Activated gamma-delta T cell treated with anti-CD3 and anti-CD28 coated beads, Interleukin-2, amount 50 U/mL, for 16 hours (primary cell): Measurements from ENCODE around the gene PHF12.
A peak's percentile ranks its signal among the peaks of the same experiment; 100 is the strongest.
"Not testable (repeated sequence)": the region's sequence is repeated elsewhere in the genome, so short reads cannot be mapped to it uniquely, and the experiment has no call there.

Source experiments
- DNase-seq: peaks from one replicate; pipeline ENCODE4 v3.0.0-alpha.2; 2020; ENCODE audit warnings: low read depth

The PHF12 gene

DNA sequence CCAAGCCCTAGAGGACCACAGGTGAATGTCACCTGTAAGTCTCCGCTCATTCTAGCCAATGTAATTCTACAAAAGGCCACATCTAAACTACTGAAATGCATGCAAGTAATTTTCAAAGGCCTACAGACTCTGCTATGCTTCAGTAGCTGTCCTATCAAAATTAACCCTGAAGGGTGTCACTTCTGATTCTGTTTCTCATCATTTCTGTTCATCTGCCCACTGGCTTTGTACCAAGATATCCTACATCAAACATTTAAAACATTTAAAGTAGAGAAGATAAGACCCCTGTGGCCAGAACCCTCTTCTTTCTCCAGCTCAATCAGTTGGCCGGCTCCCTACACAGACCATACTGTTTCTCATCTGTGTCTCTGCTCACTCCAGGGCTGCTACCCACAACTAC, 21.5 kb downstream of the PHF12 start:
- no peak for DNase-seq

- no peak for DNase-seq
Measured at GRCh38 chr17:28928061-28928460, 23.3 kb downstream of the PHF12 start.

DNA sequence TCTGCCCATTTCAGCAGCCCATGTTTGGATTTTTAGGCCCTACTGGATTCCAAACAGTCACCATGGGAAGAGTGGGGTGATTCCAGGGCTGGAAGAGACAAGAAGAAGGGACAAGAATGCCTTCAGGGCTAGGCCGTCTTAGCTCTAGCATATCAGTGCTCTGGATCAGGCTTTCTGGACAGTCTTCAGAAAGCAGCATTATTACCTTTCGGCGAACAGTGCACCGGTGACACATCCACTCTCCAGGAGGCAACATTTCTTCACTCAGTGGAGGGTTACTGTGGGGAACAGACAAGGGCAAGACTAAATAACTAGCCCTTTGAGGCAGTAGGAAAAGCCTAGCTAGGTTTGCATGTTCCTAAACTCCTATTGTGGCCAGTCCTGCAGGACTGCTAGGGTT, 24.5 kb downstream of the PHF12 start:
- DNase-seq = no peak

- no peak for DNase-seq
Measured at GRCh38 chr17:28926366-28926765, 25.0 kb downstream of the PHF12 start.

GRCh38 chr17:28925912-28926365, 25.4 kb downstream of the PHF12 start:
- DNase-seq = peak; percentile 38

DNA sequence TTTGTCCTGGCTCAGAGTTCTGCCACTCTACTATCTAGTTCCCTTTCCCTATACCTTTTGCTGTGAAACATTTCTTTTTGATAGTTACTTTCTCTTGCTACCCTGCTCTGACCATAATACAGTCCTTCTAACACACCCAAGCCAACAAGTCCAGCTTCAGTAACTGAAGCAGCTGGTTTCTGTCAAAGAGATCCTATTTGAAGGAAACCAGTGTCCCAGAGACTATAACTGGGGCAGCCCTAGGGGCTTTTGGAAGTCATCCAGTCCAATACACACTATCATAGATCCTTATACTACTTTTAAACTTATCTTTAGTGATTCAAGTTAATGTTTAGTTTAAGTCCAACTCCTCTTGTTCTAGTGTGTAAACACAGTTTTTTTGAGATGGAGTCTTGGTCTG, 31.1 kb downstream of the PHF12 start:
- DNase-seq = no peak

- DNase-seq = no peak
Measured at GRCh38 chr17:28918295-28918694, 33.0 kb downstream of the PHF12 start.

DNA sequence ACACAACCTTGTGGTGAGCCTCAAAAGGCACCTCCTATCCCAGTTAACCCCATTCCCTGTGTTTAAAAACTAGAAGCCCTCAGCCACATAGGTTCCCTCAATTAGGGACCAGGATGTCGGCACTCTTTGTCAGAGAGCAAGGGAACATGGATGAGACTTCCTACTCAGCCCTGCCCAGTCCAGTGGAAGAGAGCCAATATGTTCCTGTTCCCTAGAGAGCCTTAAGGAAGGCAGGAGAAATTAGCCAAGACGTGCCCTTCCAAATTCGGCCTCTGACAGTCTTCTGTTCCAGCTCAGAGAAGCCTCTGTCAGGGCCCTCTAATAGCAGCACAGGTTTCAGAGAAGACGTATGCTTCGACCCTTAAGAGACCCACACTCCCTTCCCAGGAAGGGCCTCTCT, 33.9 kb downstream of the PHF12 start:
- no peak for DNase-seq

- no peak for DNase-seq
Measured at GRCh38 chr17:28917029-28917428, 34.3 kb downstream of the PHF12 start.

DNA sequence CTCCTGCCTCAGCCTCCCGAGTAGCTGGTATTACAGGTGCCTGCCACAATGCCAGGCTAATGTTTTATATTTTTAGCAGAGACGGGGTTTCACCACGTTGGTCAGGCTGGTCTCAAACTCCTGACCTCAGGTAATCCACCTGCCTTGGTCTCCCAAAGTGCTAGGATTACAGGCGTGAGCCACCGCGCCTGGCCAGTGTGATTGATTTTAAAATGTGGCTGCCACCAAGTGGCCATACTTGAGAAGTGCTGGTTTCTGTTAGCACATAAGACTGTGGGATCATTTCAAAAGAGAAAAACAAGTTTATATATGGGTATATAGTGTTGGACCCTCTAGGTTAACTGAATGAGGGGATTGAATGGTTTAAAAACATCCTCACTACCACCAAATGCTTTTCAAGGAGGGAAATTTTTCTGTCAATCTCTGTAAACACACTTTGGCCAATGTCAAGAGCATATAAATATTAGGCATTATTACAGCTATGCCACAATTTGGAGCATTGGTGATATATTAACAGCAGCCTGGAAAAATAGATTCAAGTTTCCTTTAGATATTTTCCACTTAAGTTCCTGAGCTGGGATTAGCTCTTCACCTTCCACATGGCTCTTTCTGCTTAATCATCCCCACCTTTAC, 34.9 kb downstream of the PHF12 start:
- no peak for DNase-seq

DNA sequence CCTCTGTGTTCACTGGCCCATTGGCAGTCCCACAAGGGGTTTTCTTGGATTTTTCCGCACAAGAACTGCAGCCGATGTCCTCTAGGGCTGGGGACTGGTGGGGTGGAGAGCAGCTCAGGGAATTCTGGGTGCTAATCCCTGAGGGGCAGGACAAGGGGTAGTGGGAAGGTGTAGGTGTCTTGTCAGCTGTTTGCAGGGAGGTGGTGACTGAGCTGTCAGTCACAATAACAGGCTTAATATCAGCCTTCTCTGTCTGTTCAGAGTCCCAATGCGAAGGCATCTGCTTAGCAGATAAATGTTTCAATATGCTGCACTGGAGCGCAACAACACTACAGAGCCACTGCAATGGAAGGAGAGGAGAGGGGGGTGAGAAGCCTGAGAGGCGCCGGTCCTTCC, 38.4 kb downstream of the PHF12 start:
- no peak for DNase-seq

DNA sequence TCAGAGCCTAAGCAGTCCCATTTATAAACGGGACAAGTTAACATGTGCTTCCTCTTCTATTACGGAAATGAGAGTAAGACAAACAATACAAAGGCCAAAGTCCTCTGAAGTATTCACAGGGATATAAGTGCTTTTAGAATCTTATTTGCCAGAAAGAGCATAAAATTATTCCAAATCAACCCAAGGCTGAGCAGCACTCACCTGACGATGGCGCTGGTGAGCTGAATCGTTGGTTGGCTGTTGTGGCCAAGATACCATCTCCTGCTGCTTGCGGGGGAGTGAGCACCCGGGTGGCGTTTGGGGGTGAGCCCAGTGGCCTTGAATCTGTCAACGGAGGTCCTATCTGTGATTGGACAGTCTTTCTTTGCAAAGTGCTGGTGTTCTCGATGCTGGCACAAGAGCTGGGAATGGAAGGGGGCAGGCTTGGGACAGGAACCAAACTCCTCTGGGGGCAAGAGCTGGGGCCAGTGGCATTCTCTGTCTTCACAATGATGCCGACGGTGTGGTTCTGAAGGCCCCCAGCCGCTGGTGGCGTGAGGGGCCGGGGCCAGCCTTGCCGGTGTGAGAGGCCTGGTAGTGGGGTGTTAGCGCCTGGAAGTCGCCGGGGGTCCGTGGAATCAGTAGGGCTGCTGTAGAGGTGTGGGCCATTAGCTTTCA, 38.9 kb downstream of the PHF12 start:
- DNase-seq = no peak

GRCh38 chr17:28911411-28912045, 39.8 kb downstream of the PHF12 start:
- no peak for DNase-seq

DNA sequence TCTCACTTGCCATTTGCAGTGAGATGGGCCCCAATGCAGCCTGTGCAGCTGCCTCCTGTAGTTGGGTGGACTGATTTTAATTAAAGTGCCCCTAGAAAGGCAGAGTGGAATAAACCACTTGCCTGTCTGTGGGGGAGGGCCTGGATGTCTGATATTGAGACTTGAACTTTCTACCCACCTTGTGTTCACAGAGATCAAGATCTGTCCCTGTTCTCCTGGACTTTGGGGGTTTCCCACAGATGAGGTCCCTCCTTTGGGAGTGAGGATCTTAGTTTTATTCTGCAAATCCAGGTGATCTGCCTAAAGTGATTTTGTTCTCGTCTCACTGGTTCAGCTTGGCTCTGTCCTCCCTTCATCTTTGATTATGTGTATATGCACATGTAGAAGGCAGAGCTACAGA, 40.8 kb downstream of the PHF12 start:
- no peak for DNase-seq

- no peak for DNase-seq
Measured at GRCh38 chr17:28908640-28909167, 42.6 kb downstream of the PHF12 start.

DNA sequence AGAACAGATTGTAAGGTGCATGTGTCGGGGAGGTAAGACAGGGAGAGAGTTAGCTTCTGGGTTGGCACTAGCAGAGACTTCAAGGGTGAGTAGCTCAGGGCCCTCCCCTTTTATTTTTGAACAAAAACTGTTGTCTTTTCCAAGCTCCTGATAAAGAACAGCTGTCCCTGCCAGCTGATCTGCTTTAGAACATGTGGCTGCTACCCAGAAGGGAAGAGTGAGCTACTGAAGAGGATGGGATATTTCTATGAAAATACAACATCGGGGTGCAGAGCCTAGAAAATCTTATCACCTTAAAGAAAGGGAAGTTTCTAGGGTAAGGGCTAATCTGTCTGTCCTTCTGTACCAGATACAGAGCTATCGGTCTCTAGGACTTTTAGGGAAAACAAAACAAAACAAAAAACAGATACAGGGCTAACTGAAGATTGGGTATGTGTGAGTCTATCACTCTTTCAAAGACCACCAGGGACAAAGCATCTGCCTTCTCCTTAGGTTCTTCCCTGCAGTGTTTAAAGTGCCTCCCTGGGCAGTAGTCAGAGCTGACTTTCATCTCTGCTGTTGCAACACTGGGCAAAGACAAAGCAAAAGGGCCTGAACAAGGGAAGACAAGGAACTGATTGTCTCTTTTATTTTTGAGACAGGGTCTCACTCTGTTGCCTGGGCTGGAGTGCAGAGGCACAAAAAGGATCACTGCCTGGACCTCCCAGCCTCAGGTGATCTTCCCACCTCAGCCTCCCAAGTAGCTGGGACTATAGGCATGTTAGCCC, 43.4 kb downstream of the PHF12 start:
- DNase-seq = no peak

GRCh38 chr17:28906706-28907438, 44.4 kb downstream of the PHF12 start:
- DNase-seq = no peak

- DNase-seq = no peak
Measured at GRCh38 chr17:28906276-28906675, 45.0 kb downstream of the PHF12 start.

DNA sequence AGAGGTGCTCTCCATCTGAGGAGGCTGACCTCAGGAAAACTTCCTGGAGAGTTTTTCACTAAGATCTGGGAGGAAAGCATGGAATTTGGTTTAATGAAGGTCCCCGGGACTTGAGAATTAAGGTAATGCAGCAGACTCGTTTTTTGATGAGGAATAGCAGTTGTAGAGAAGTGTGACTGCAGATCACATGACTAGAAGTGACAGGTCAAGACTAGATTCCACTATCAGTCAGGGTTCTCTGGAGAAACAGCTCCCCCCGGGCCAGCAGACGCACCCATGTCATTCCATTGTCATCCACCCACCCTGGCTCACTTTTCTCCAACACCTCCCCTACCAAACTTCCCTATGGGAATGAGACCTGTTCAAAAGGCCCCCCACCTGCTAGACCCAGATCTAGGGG, 46.5 kb downstream of the PHF12 start:
- no peak for DNase-seq

DNA sequence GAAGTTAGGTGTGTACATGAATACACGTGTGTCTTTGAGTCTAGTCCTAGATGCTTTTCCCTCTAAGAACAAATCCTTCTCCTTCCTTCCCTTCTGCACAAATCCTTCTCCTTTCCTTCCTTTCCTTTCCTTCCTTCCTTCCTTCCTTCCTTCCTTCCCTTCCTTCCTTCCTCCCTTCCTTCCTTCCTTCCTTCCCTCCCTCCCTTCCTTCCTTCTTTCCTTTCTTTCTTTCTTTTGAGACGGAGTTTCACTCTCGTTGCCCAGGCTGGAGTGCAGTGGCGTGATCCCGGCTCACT, 47.8 kb downstream of the PHF12 start:
- DNase-seq = not testable (repeated sequence)

DNA sequence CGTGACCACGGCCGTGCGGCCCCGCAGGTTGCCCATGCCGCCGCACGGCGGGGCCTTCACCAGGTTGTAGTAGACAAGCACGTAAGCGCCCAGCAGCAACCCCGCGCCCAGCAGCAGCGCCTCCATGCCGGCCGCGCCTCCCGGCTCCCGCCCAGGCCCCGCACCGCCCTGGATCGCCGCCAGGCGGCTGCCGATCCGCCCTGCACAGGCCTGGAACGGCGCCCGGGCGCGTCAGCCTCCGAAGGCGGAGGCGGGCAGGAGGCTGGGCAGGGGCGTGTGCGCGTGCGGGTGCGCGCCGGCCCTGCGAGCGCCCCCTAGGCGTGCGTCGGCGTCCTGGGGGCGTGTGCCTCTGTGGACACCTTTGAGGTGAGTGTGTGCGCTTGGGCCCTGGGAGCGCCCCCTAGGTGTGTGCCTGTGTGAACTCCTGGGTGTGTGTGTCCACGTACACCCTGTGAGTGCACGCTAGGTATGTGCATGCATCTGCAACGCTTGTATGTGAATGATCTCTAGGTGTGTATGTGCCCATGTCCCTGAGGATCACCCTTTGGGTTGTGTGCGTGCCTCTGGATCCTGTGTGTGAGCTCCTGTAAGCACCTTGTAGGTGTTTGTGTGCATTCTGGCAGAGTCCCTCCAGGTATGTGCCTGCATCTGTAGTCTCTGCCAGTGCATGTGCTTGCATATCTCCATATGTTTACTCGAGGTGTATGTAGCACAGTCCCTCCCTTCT, 48.3 kb downstream of the PHF12 start, which contains the start of gene DHRS13:
Gene DHRS13, minus strand, starts transcription at position 261 of the 727 bp plus-strand sequence. Its CDS starts 135 bp downstream, at position 126.
- DNase-seq = peak; percentile 89
